ENCODE data around the gene TTF1. TPM values are rescaled to one million over a fixed set of nuclear protein-coding genes. Genes with fewer than 3 reads are reported as not detected.
A peak's percentile ranks its signal among the peaks of the same experiment; 100 is the strongest.

The TTF1 gene
- 10 to 100 TPM in 3 of 4 donors, 1 to 10 TPM in 1; 9.3 to 12.2 (median 10.7) TPM for total RNA-seq

GRCh38 chr9:132406554-132407122 lies at the start of gene TTF1:
Gene TTF1 (minus strand): TSS chr9:132406840. CDS start chr9:132402821, 4,019 bp downstream.
- intact Hi-C loops (cut with DNase I; ENCODE audit: low total_unique reads), result no loop called here
- H3K4me3 ChIP-seq (ENCODE audit: low read depth, poor library complexity, severe bottlenecking), result peak within 1 kb of the TSS; percentile 68
- TF ChIP-seq POLR2A (IDR thresholded peaks at IDR 0.05), result no peak
- no peak for TF ChIP-seq CTCF (IDR thresholded peaks at IDR 0.05)
- DNase-seq (ENCODE audit: low spot score in 2 of 2), result peak; percentile 84 to 97
- 1 to 2% methylated on average over 33 of the region's 33 CpGs for WGBS, 2 donors

GRCh38 chr9:132456241-132456640 lies 49.6 kb upstream of the TTF1 start:
- DNase-seq (ENCODE audit: low spot score in 2 of 2), result no peak
- 68 to 75% methylated on average over 8 of the region's 8 CpGs for WGBS, 2 donors
- intact Hi-C loops (cut with DNase I; ENCODE audit: low total_unique reads), result no loop called here
- H3K4me3 ChIP-seq (ENCODE audit: low read depth, poor library complexity, severe bottlenecking), result no peak overlapping the region
- TF ChIP-seq CTCF (IDR thresholded peaks at IDR 0.05) (no peak), POLR2A (IDR thresholded peaks at IDR 0.05) (no peak)

GRCh38 chr9:132451276-132451675 lies 44.6 kb upstream of the TTF1 start:
- WGBS, 2 donors, result 85 to 86% methylated on average over 10 of the region's 10 CpGs
- no peak for TF ChIP-seq CTCF (IDR thresholded peaks at IDR 0.05)
- TF ChIP-seq POLR2A (IDR thresholded peaks at IDR 0.05), result no peak
- no peak for DNase-seq (ENCODE audit: low spot score in 2 of 2)
- no peak overlapping the region for H3K4me3 ChIP-seq (ENCODE audit: low read depth, poor library complexity, severe bottlenecking)
- intact Hi-C loops (cut with DNase I; ENCODE audit: low total_unique reads), result no loop called here

- H3K4me3 ChIP-seq (ENCODE audit: low read depth, poor library complexity, severe bottlenecking), result no peak overlapping the region
- intact Hi-C loops (cut with DNase I; ENCODE audit: low total_unique reads), result no loop called here
- 87 to 91% methylated on average over 4 of the region's 4 CpGs for WGBS, 2 donors
- TF ChIP-seq POLR2A (IDR thresholded peaks at IDR 0.05) (no peak), CTCF (IDR thresholded peaks at IDR 0.05) (no peak)
- no peak for DNase-seq (ENCODE audit: low spot score in 2 of 2)
These were observed 41.3 kb upstream of the TTF1 start for GRCh38 chr9:132447902-132448301.

GRCh38 chr9:132447346-132447745 lies 40.7 kb upstream of the TTF1 start:
- intact Hi-C loops (cut with DNase I; ENCODE audit: low total_unique reads), result no loop called here
- TF ChIP-seq CTCF (IDR thresholded peaks at IDR 0.05), result no peak
- no peak for TF ChIP-seq POLR2A (IDR thresholded peaks at IDR 0.05)
- 57 to 60% methylated on average over 20 of the region's 20 CpGs for WGBS, 2 donors

GRCh38 chr9:132446887-132447286 lies 40.2 kb upstream of the TTF1 start:
- no peak for TF ChIP-seq CTCF (IDR thresholded peaks at IDR 0.05)
- no peak for TF ChIP-seq POLR2A (IDR thresholded peaks at IDR 0.05)
- intact Hi-C loops (cut with DNase I; ENCODE audit: low total_unique reads), result no loop called here
- WGBS, 2 donors, result 90 to 95% methylated on average over 3 of the region's 3 CpGs

More at GRCh38 chr9:132447346-132447745, 40.7 kb upstream of the TTF1 start:
- no peak overlapping the region for H3K4me3 ChIP-seq (ENCODE audit: low read depth, poor library complexity, severe bottlenecking)
- DNase-seq (ENCODE audit: low spot score in 2 of 2), result no peak

More at GRCh38 chr9:132446887-132447286, 40.2 kb upstream of the TTF1 start:
- DNase-seq (ENCODE audit: low spot score in 2 of 2), result no peak
- no peak overlapping the region for H3K4me3 ChIP-seq (ENCODE audit: low read depth, poor library complexity, severe bottlenecking)

Measured in lower leg skin (tissue), 4 donors.